Neuronal stem cell (in vitro differentiated cells): ENCODE results near the gene ZNF586.

Experiments
- DNase-seq: peaks from one replicate; pipeline ENCODE4 v3.0.0-alpha.2; 2013; ENCODE audit warnings: low spot score
- H2AFZ ChIP-seq: one replicate; pipeline ENCODE4 v1.6.1; 2013; ENCODE audit warnings: mild to moderate bottlenecking, low read length, inconsistent platforms
- H2AK5ac ChIP-seq: 2 replicates; pipeline ENCODE4 v1.6.1; 2013; ENCODE audit warnings: low read depth, mild to moderate bottlenecking, inconsistent platforms, low read length, moderate library complexity, mixed read lengths
- H2BK120ac ChIP-seq: 2 replicates; pipeline ENCODE4 v1.6.1; 2013; ENCODE audit warnings: low read depth, mild to moderate bottlenecking, inconsistent platforms, low read length, moderate library complexity, mixed read lengths
- H2BK12ac ChIP-seq: one replicate; pipeline ENCODE4 v1.6.1; 2013; ENCODE audit warnings: low read length, inconsistent platforms
- H2BK15ac ChIP-seq: 2 replicates; pipeline ENCODE4 v1.6.1; 2013; ENCODE audit warnings: mild to moderate bottlenecking, low read length, inconsistent platforms, mixed read lengths
- H2BK5ac ChIP-seq: one replicate; pipeline ENCODE4 v1.6.1; 2013; ENCODE audit warnings: inconsistent platforms, mild to moderate bottlenecking, low read length, moderate library complexity
- H3K14ac ChIP-seq: one replicate; pipeline ENCODE4 v1.6.1; 2013; ENCODE audit warnings: low read length, inconsistent platforms
- H3K18ac ChIP-seq: 2 replicates; pipeline ENCODE4 v1.6.1; 2013; ENCODE audit warnings: low read length, inconsistent platforms
- H3K23ac ChIP-seq: 2 replicates; pipeline ENCODE4 v1.6.1; 2013; ENCODE audit warnings: low read depth, mild to moderate bottlenecking, mixed read lengths, low read length, inconsistent platforms; ENCODE audit not compliant: poor library complexity
- H3K27ac ChIP-seq: replicated peaks from 3 replicates; pipeline ENCODE4 v1.5.1; 2013; ENCODE audit warnings: low read length, inconsistent platforms
- H3K27me3 ChIP-seq, 3 experiments: 2 replicates each; pipeline ENCODE4 v1.6.1; 2013; ENCODE audit warnings: low read length in 3 of 3, mild to moderate bottlenecking in 2 of 3, inconsistent platforms in 1 of 3, low read depth in 1 of 3, mixed read lengths in 1 of 3, moderate library complexity in 1 of 3; ENCODE audit not compliant: control insufficient read depth in 3 of 3, insufficient read depth in 3 of 3
- H3K36me3 ChIP-seq, 2 donors: replicated peaks in 1 of 2; 2 replicates each; pipeline ENCODE4 v1.6.1; 2013; ENCODE audit warnings: low read length in 2 of 2; ENCODE audit not compliant: control insufficient read depth in 2 of 2, insufficient read depth in 2 of 2
- H3K4ac ChIP-seq: 2 replicates; pipeline ENCODE4 v1.6.1; 2013; ENCODE audit warnings: inconsistent platforms, mild to moderate bottlenecking, low read length, moderate library complexity
- H3K4me1 ChIP-seq, 2 donors: 1 replicate in 1 of 2; 2 replicates in 1 of 2; pipeline ENCODE4 v1.6.1; 2013; ENCODE audit warnings: low read length in 2 of 2, low read depth in 1 of 2; ENCODE audit not compliant: control insufficient read depth in 2 of 2, insufficient read depth in 1 of 2
- H3K4me2 ChIP-seq: one replicate; pipeline ENCODE4 v1.6.1; 2013; ENCODE audit warnings: mild to moderate bottlenecking, low read length, inconsistent platforms; ENCODE audit not compliant: insufficient read depth, poor library complexity, severe bottlenecking
- H3K4me3 ChIP-seq, 2 donors: 2 replicates each; pipeline ENCODE4 v1.5.1; 2013; ENCODE audit warnings: low read length in 2 of 2, mild to moderate bottlenecking in 2 of 2, inconsistent platforms in 1 of 2, moderate library complexity in 1 of 2
- H3K79me1 ChIP-seq: one replicate; pipeline ENCODE4 v1.6.1; 2013; ENCODE audit warnings: low read depth, mild to moderate bottlenecking, inconsistent platforms, low read length, moderate library complexity
- H3K9ac ChIP-seq: one replicate; pipeline ENCODE4 v1.6.1; 2013; ENCODE audit warnings: mild to moderate bottlenecking, low read depth, low read length, inconsistent platforms; ENCODE audit not compliant: poor library complexity
- H3K9me3 ChIP-seq, 2 donors: replicated peaks in 1 of 2; 2 replicates each; pipeline versions ENCODE3 to v1.6.1; 2013; ENCODE audit warnings: low read length in 2 of 2, mild to moderate bottlenecking in 2 of 2, inconsistent platforms in 1 of 2, low read depth in 1 of 2, mixed read lengths in 1 of 2, moderate library complexity in 1 of 2; ENCODE audit not compliant: control insufficient read depth in 2 of 2, insufficient read depth in 1 of 2
- H4K8ac ChIP-seq: one replicate; pipeline ENCODE4 v1.6.1; 2013; ENCODE audit warnings: low read depth, mild to moderate bottlenecking, inconsistent platforms, low read length, moderate library complexity
- H4K91ac ChIP-seq: one replicate; pipeline ENCODE4 v1.6.1; 2013; ENCODE audit warnings: low read length, low read depth, mild to moderate bottlenecking, inconsistent platforms; ENCODE audit not compliant: poor library complexity
- WGBS, 2 donors: extraction: QIAGEN DNeasy Blood & Tissue Kit; methylation state at CpG; one replicate each; pipeline ENCODE4 v1.1.7; 2013; ENCODE audit warnings: missing lambda C conversion rate in 2 of 2, mixed read lengths in 1 of 2; ENCODE audit not compliant: insufficient read length in 2 of 2, insufficient replicate concordance in 1 of 2; ENCODE audit errors: extremely low coverage in 2 of 2; 5-methylcytosine and 5-hydroxymethylcytosine counted together

Gene ZNF586

DNA sequence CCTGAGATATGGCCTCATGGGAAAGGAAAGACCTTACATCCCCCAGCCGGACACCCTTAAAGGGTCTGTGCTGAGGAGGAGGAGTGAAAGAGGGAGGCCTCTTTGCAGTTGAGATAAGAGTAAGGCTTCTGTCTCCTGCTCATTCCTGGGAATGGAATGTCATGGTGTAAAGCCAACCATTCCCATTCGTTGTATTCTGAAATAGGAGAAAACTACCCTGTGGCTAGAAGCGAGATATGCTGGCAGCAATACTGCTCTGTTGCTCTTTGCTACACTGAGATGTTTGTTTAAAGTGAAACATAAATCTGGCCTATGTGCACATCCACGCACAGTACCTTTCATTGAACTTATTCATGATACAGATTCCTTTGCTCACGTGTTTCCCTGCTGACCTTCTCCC is 59.8 kb downstream of the ZNF586 start:
- no peak overlapping the region for H2AFZ ChIP-seq
- H2BK12ac ChIP-seq, result no peak overlapping the region
- peaks cover 5% of the 10 kb centered on the region for H3K79me1 ChIP-seq
- no peak overlapping the region for H2BK120ac ChIP-seq
- no peak overlapping the region for H3K14ac ChIP-seq
- H3K9me3 ChIP-seq, result peaks cover 0 to 7% of the 10 kb centered on the region in 2 donors
- H3K18ac ChIP-seq, result no peak overlapping the region
- H3K4me2 ChIP-seq, result no peak overlapping the region
- no peak overlapping the region for H4K91ac ChIP-seq
- peaks cover 2 to 43% of the 10 kb centered on the region in 2 donors for H3K36me3 ChIP-seq
- H3K9ac ChIP-seq, result no peak overlapping the region
- H3K23ac ChIP-seq, result no peak overlapping the region
- DNase-seq, result no peak
- H3K27ac ChIP-seq, result no peak overlapping the region
- no peak overlapping the region for H2AK5ac ChIP-seq
- H3K4me1 ChIP-seq, result peaks cover 0 to 2% of the 10 kb centered on the region in 2 donors
- WGBS, 2 donors, result no CpG with 5 or more reads among the region's 5 CpGs
- H2BK15ac ChIP-seq, result no peak overlapping the region
- H3K27me3 ChIP-seq, result no peaks in the 10 kb centered on the region
- H4K8ac ChIP-seq, result no peak overlapping the region
- H3K4me3 ChIP-seq, result no peak overlapping the region
- no peak overlapping the region for H3K4ac ChIP-seq
- no peak overlapping the region for H2BK5ac ChIP-seq

DNA sequence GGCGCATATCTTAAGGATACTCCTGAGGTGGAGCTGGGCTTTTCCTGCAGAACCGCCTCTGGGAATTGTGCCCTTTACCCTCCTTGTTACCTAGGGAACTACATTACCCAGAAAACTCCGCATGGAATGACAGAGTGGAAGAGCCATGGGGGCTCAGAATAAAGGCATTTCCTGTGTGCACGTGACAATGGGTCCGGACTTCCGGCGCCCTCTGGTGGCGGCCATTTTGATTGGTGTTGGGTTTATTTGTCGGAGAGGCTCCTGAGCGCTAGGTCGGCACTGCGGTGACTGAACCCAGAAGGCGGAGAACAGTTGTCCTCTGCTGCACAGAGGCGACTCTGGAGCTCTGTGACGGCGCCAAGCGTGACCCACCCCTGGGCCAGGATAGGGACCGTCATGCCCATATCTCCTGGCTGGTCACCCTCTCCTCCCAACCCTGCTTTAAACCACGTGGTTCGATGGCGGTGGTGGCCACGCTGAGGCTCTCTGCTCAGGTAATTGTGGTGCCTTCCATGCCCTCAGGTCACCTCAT is 60.7 kb downstream of the ZNF586 start, which contains the start of gene ZNF587B:
Gene ZNF587B (plus strand): TSS at position 229 of the 532 bp plus-strand sequence. CDS start 230 bp downstream, at position 459.
- Histone ChIP-seq H3K4me1 (peaks cover 0 to 2% of the 10 kb centered on the region in 2 donors), H3K4me2 (peak within 1 kb of the TSS; percentile 63), H2BK5ac (no peak within 1 kb of the TSS), H3K27me3 (no peaks in the 10 kb centered on the region), H3K14ac (no peak within 1 kb of the TSS), H3K18ac (peak within 1 kb of the TSS; percentile 97), H3K27ac (peak within 1 kb of the TSS; percentile 88), H2BK15ac (no peak within 1 kb of the TSS), H3K9me3 (peaks cover 0 to 7% of the 10 kb centered on the region in 2 donors), H4K91ac (peak within 1 kb of the TSS; percentile 82), H2BK120ac (no peak within 1 kb of the TSS), H3K4ac (no peak within 1 kb of the TSS), H3K4me3 (peak within 1 kb of the TSS; percentile 79 to 83), H2BK12ac (no peak within 1 kb of the TSS), H3K23ac (peak within 1 kb of the TSS; percentile 92), H3K36me3 (peaks cover 2 to 35% of the 10 kb centered on the region in 2 donors), H3K9ac (peak within 1 kb of the TSS; percentile 99), H2AFZ (peak within 1 kb of the TSS; percentile 79), H3K79me1 (peaks cover 5% of the 10 kb centered on the region), H2AK5ac (peak within 1 kb of the TSS; percentile 88), H4K8ac (no peak within 1 kb of the TSS)
- no CpG with 5 or more reads among the region's 22 CpGs for WGBS, 2 donors
- DNase-seq, result peak; percentile 85
